ENCODE results near the gene SBDS. TPM values are rescaled to one million over a fixed set of nuclear protein-coding genes. Genes with fewer than 3 reads are reported as not detected.

SBDS gene
- 55.9 and 59.2 TPM in 2 replicates for total RNA-seq

DNA sequence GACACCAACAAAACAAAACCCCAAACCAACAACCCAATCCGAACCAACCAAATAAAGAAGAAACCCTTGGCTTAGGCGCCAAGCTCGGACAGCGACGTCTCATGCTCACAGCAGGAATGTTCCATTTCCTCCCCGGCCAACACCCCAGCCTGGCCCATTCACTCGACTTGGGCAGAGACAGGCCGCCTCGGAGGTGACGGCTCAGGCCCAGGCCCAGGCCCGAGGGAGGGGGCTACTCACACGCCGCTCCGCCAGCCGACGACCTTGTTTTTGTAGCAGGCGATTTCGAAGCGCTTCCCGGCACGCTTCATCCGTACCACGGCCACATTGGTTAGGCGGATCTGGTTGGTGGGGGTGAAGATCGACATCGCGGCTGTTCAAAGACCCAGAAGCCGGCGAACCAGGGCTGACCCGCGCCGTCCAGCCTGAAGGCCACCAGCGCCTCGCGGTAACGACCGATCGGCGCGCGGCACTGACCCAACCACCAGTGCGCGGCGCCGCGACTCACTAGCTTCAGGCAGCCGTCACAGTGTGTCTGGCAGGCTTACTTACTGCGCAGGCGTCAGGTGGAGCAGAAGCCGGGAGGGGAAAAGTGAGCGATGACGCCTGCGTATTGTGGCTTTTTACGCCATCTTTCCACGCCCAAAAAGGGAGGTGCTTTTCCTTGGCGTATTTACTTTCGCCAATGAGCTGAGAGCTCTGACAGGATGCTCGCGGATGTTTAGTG, at the start of gene SBDS:
Gene SBDS (minus strand): TSS at position 537 of the 727 bp plus-strand sequence. CDS start 169 bp downstream, at position 368.

DNA sequence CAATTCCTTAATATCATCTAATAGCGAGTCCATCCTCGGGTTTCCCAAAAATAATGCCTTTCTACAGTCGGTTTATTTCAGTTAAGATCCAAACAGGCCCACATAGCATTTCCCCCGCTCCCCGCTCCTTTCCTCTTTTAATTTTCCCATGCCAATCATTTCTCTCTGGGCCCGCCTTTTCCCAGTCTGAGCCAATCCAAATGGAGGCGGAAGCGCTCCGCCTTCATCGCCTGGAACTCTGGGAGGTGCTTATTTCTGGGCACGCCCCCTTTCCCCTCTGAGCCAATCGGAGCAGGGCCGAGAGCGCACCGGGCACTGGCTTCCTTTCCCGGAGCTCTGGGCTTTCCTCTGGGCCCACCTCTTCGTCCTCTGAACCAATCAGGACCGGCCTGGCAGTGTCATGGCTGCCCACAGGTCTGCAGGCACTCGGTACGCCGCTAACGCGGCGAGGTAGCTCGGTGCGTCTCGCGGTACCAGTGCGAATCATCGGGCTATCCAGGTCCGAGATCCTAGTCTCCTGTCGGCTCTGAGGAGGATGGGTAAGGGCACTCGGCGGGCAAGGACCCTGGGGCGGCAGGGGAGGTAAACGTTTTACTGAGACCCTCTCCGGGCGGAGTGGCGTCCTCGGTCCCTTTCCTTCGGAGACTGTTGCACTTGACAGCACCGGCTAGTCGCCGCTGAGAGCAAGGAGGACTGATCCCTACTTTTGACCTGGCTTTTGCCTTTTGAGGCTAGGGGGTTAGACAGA, 1.2 kb upstream of the SBDS start, which contains the start of gene TYW1:
Gene TYW1 (plus strand): TSS at position 390 of the 748 bp plus-strand sequence. CDS start 146 bp downstream, at position 536.

Other genes starting within 250 kb of the SBDS start
- gene TMEM248, start 74.4 kb downstream of the SBDS start, total RNA-seq = 92.9 and 115 TPM in 2 replicates
- 11.3 and 12.6 TPM in 2 replicates for gene TYW1, start 1.2 kb upstream of the SBDS start, total RNA-seq